8988T (cell line): Measurements from ENCODE around the gene ZNF77.
"Not testable (repeated sequence)": the region's sequence is repeated elsewhere in the genome, so short reads cannot be mapped to it uniquely, and the experiment has no call there.

ENCODE experiments used
- DNase-seq: peaks from one replicate; pipeline ENCODE4 v3.0.0; 2011

ZNF77 gene

DNA sequence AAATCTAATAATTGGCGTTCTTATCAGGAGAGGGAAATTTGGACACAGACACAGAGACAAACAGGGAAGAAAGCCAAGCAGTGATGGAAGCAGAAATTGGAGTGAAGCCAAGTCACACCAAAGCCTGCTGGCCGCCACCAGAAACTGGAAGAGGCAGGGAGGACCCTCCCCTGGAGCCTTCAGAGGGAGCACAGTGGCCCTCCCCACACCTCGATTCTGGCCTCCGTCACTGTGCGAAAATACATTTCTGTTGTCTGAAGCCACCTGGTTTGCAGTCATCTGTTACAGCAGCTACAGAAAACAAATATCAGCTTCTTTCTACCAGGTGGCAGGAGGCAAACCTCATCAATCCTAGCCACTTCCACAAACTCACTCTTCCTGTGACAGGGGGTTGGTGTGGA lies 24.3 kb upstream of the ZNF77 start:
- DNase-seq, result no peak

DNA sequence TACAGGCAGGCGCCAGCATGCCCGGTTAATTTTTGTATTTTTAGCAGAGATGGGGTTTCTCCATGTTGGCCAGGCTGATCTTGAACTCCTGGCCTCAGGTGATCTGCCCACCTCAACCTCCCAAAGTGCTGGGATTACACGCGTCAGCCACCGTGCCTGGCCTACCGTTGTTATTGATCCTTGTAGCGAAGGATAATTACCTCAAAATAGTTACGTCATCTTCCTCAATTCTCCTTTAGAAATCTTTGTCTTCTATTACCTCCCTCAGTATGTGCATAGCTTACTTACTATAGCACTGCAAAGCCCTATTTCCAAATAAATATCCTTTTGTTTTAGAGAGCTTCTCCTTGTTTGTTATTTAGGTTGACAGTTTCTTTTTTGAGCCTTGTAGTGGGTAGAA lies 23.2 kb upstream of the ZNF77 start:
- DNase-seq, result no peak

DNA sequence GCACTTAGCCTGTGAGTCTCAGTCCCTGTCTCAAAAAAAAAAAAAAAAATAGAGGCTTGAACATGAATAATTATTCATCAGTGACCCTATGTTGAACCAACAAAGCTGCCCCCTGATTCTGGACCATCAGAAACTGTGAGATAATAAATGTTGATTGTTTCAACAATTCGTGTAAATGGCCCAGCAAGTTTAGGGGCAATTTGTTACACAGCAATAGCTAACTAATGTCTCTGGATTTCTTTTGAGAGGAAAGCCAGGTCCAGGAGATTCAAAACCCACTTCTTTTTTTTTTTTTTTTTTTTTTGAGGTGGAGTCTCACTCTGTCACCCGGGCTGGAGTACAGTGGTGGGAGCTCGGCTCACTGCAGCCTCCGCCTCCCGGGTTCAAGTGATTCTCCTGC lies 20.1 kb upstream of the ZNF77 start:
- DNase-seq, result no peak

DNA sequence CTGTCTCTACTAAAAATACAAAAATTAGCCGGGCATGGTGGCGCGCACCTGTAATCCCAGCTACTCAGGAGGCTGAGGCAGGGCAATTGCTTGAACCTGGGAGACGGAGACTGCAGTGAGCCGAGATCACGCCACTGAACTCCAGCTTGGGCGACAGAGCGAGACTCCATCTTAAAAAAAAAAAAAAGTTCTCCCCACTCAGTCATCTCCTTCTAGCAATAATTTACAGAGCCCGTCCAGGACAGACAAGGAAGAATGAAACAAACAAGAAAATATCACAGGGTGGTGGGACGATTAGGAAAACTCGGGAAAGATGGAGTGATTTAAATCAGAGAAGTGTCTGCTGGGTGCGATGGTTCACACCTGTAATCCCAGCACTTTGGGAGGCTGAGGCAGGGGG lies 18.9 kb upstream of the ZNF77 start:
- not testable (repeated sequence) for DNase-seq

DNA sequence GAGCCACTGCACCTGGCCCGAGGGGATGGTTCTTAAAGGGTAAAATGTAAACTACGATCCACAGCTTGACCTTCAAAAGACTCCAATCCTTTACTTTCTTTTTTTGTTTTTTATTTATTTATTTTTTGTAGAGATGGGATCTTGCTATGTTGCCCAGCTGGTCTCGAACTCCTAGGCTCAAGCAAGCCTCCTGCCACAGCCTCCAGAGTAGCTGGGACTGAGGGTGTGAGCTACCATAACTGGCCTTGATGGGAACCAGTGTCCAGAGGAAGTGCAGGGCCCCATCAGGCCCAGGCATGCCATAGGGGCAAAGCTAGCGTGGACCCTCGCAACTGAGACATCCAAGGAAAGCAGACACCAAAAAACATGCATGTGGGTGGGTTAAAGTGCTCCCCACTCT lies 18.4 kb upstream of the ZNF77 start:
- no peak for DNase-seq

DNA sequence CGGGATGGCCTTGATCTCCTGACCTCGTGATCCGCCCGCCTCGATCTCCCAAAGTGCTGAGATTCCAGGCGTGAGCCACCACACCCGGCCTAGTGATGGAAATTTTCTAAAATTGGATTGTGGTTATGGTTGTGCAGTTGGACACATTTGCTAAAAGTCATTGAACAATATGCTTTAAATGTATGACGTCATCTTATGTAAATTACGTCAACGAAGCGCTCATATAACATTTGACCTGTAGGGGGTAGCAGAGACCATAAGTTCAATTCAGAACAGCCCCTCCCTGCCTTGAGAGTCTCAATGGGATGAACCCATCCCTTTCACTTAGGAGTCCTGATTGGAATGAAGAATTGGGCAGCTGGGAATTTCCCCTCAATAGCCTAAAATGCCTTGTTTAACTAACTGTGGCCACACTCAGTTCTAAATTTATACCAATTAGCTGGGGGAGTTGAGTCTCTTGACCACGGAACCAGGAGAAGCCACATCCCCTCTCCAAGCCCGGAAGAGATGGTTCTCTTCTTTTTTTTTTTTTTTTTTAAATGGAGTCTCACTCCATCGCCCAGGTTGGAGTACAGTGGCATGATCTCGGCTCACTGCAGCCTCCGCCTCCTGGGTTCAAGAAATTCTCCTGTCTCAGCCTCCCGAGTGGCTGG lies 17.4 kb upstream of the ZNF77 start:
- DNase-seq, result peak; percentile 49

DNA sequence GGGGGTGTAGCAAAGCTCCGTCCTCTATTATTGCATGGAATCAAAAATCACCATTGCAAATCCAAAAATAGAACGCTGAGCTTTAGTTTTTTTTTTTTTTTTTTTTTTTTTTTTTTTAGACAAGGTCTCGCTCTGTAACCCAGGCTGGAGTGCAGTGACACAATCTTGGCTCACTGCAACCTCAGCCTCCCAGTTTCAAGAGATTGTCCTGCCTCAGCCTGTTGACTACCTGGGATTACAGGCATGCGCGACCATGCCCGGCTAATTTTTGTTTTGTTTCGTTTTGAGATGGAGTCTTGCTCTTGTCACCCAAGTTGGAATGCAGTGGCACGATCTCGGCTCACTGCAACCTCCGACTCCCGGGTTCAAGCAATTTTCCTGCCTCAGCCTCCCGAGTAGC lies 15.3 kb upstream of the ZNF77 start:
- DNase-seq, result no peak

DNA sequence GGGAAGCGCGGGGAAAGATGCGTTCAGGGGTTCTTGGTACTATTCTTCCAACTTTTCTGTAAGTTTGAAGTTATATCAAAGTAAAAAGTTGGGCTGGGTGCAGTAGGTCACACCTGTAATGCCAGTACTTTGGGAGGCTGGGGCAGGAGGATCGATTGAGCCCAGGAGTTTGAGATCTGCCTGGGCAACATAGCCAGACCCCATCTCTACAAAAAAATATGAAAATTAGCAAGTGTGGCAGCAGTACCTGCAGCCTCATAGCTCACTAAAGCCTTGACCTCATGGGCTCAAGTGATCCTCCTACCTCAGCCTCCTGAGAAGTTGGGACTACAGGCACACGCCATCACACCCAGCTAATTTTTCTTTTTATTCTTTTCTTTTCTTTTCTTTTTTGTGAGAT lies 12.4 kb upstream of the ZNF77 start:
- no peak for DNase-seq

DNA sequence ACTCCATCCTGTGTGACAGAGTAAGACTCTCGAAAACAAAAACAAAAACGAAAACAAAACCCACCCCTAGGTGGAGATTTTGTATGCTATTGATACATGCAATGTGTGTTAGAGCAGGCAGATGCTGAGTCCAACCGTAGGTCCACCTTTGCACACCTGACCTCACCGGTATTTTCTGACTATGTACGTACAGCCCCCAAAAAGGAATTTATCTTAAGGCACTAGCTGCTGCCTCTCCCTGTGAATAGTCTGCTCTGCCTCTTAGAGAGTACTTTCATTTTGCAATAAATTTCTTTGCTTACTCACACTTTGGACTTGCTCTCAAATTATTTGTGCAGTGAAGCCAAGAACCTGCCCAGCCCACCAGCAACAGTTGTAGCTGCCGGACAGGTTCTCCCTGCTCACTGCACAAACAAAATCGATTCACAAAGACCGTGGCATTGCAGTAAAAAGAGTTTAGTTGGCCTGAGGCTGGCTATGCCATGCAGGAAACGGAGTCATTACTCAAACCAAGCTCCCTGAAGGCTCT lies 8.2 kb upstream of the ZNF77 start:
- no peak for DNase-seq

DNA sequence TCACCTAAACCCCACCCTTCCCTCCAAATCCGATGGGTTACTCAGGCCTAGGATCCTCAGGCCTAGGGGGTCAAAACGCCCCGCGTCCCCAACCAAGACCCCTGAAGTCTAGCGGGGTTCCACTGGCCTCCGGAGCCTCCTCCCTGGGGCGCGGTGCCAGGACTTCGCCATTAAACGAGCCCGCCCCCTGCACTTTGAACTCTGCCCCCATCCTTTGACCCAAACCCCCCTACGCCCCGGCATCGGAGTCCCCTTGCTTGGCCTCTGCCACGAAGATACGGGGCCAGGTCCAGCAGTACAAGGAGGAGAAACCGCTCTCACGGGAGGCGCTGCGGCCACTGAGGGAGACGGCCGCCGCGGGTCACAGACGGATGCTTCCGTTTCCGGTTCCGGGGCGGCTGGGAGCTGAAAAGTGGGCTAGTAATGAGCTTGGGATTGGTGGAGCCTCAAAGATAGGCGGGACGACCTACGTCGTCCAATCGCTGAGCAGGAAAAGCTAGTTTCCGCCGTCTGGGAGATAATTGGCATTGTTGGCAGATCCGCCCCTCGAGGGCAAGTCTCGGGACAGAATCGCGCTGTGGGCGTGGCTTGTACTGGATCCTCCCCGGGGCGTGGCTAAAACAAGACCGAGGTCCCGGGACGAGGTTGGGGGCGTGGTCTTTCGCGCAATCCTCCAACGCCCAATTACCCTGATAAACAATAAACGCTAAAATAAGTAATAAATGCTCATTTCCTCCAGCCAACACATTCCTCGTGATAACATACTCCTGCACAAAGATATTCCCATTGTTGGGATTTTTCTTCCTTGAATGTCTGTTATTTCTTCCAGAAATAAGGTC lies 5.7 kb upstream of the ZNF77 start:
- peak; percentile 85 for DNase-seq

DNA sequence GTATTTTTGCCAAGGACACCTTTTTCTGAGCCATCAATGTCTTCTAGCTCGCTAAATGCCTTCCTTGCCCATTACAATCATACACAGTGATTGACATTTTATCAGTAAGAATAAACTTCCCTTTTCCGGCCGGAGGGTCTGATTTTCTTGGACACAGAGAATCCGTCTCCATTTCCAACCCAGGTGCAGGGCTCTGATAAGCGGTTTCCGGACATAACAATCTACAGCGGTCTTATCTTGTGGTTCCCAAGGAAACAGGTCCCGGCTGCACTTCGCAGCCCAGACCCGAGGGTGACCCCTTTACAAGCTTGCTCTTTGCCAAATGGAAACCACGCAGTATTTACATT lies 5.1 kb upstream of the ZNF77 start:
- DNase-seq, result no peak

DNA sequence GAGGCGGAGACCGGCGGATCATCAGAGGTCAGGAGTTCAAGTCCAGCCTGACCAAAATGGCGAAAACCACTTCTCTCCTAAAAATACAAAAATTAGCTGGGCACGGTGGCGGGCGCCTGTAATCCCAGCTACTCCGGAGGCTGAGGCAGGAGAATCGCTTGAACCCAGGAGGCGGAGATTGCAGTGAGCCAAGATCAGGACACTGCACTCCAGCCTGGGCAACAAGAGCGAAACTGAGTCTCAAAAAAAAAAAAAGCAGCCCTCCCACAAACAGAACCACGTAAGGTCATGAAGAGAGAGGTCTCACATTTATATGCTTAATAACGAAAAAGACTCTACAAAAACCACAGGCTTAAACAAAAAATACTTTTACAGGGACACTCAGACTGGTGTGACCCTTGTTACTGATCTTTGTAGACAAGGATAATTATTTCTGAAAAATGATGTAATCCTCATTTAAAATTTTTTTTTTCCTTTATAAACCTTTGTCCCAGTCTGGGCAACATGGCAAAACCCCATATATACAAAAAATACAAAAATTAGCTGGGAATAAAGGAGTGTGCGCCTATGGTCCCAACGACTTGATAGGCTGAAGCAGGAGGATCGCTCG lies 909 bp upstream of the ZNF77 start:
- no peak for DNase-seq

DNA sequence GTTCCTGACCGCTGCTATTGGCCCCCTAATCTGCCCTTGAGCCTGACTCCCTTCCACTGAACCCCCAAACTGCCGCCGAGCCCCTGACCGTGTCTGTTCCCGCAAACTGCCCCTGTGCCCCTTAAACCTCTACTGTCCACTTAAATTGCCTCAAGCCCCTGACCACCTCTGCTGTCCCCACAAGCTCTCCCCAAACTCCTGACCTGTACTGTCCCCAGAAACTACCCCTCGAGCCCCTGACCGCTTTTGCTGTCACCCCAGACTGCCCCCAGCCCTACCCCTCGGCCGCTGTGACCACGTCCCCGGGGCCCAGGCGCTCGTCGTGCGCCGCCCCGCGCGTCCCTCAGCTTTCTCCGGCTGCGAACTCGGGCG lies 382 bp downstream of the ZNF77 start:
- no peak for DNase-seq

DNA sequence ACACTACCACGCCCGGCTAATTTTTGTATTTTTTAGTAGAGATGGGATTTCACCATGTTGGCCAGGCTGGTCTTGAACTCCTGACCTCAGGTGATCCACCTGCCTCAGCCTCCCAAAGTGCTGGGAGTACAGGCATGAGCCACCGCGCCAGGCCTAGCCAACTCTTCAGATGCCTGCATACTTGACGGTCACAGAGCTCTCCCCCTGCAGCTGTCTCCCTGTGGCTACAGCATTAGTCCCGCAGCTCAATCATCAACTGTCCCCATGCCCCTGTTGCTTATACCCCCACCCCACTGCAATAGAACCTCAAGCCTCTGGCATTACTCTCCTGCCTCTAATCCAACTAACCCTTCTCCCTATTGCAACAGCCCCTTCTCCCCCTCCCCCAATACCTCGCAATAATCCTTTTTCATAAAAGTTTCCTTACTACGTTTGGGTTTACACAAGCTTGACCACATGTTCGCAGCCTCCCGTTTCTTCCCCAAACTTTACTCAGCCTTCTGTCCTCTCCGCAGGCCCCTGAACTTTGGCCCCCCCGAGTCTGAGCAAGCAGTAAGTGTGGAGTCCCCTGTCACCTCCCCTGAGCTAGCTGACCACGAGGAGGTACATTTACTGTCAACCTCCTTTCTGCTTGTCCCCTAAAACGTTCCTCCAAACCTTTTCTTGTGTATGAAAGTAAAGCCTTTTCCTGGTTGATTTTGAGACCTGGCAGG lies 1.7 kb downstream of the ZNF77 start:
- DNase-seq, result no peak

DNA sequence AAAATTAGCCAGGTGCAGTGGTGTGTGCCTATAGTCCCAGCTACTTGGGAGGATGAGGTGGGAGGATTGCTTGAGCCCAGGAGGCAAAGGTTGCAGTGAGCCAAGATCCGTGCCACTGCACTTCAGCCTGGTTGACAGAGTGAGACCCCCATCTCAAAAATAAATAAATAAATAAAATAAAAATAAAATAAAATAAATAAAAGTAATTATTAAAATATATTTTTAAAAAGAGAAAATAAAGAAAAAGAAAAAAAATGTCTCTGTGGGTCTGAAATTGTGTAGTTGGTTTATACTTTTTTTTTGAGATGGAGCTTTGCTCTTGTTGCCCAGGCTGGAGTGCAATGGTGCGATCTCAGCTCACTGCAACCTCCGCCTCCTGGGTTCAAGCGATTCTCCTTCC lies 8.9 kb downstream of the ZNF77 start:
- not testable (repeated sequence) for DNase-seq

DNA sequence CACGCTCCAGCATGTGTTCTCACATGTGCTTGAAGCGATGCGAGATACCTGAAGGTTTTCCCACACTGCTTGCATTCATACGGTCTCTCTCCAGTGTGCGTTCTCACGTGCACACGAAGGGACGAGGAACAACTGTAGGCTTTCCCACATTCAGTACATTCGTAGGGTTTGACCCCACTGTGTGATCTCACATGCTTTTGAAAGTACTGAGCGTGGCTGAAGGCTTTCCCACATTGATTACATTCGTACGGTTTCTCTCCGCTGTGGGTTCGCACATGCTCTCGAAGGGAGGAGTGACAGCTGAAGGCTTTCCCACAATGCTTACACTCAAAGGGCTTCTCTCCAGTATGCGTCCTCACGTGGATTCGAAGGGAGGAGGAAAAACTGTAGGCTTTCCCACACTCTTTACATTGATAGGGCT lies 11.3 kb downstream of the ZNF77 start:
- DNase-seq, result no peak

DNA sequence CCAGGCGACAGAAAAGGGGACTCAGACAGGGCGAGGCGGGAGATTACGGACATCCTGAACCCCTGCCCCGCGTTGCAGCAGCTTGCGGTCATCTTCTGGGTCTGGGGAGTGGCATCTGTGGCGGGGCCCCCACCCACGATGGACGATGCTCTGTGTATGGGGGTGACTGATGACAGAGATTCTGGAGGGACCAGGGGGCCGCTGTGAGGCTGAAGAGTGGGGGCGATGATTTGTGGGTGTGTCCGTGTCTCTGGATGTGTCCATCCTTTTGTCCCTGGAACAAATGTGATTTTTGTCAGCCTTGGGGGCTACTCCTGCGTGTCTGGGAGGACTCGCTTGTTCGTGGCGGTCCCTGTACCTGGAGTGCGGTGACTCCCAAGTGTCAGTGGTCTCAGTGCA lies 17.7 kb downstream of the ZNF77 start:
- no peak for DNase-seq

DNA sequence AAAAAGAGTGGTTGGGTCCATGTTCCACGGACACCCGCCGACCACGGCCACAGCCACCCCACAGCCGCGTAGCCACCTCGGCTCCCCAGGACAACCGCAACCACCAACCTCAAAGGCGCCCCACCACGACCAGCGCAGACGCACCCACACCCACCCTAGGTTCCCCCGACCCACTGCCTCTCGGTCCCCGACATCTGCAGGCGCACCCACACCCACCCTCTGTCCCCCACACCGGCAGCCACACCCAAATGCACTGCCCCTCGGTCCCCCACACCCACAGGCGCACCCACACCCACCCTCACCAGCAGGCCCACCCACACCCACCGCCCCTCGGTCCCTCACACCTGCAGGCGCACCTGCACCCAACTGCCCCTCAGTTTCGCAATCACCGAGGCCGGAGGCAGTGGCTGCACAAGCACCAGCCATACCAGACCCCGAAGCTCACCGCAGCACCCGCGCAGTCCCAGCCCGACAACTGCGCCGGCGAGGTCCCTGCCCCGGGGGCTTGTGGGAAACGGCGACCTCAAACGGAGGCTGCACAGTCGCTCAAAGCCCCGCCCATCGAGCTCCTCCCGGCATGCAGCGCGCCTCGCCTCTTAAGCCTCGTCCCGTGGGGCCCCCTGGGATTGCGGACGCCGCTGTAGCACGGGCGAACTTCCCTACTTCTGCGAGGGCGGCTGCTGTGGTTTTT lies 18.3 kb downstream of the ZNF77 start:
- no peak for DNase-seq

DNA sequence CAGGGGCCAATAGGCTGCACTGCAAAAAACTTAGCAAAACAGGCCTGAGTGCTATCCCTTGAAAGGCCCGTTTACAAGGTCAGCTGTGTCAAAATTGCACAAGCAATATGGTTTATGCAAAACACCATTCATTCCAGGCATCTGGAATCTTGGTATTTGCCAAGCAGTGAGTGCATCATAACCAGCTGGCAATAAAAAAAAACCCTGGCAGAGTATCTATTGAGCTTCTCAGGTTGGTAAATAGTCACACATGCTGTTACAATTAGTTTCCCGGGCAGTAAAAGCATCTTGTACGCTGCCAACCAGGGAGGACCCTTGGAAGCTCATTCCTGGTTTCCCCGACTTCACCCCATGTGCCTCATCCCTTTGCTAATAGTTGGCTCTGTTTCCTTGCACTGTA lies 21.3 kb downstream of the ZNF77 start:
- DNase-seq, result no peak

DNA sequence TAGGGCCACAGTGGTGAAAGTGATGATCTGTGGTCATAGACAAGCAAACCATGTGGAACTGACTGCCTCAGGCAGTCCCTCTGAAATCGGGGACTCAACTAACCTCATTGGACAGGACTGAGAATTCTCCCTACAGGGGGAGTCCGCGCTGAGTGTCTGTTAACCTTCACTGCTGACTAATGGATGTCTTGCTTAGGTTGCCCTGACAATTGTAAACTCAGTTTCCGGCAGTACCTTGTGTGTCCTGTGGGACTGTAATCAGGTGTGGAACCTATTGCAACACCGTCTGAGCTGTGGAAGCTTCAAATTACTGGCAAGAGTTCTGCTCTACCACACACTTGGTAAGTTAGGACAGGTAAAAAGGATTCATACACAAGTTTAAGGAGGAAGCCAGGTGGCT lies 21.8 kb downstream of the ZNF77 start:
- DNase-seq, result no peak

DNA sequence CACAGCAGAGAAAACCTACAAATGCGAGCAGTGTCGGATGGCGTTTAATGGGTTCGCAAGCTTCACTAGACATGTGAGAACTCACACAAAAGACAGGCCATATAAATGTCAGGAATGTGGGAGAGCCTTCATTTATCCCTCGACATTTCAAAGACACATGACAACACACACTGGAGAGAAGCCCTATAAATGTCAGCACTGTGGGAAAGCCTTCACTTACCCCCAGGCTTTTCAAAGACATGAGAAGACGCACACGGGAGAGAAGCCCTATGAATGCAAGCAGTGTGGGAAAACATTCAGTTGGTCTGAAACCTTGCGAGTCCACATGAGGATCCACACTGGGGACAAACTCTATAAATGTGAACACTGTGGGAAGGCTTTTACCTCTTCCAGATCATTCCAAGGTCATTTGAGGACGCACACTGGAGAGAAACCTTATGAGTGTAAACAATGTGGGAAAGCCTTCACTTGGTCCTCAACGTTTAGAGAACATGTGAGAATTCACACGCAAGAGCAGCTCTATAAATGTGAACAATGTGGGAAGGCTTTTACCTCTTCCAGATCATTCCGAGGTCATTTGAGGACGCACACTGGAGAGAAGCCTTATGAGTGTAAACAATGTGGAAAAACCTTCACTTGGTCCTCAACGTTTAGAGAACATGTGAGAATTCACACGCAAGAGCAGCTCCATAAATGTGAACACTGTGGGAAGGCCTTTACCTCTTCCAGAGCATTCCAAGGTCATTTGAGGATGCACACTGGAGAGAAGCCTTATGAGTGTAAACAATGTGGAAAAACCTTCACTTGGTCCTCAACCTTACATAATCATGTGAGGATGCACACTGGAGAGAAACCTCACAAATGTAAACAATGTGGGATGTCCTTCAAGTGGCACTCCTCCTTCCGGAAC lies 27.2 kb downstream of the ZNF77 start:
- DNase-seq, result no peak

DNA sequence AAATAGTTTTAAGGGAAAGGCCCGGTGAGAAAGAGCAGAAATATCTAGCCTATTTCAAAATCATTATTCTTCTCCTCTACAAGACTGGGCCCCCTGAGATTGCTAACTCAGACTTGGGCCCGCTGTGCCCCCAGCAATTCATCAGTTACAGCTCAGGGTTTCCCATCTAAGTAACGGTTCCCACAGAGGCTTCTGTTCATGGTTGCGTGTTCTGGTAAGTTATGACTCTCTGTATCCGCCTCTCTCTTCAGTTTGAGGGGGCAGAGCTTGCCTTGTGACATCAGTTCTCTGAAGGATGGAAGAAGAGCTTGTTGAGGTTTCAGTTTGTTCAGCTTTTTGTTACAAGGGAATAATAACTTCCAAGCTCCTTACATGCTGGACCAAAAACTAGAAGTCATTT lies 32.5 kb downstream of the ZNF77 start:
- no peak for DNase-seq
